ENCODE data around the gene EFCAB8.

GRCh38 chr20:32887492-32887891 is 28.8 kb downstream of the EFCAB8 start:
- TF ChIP-seq, protein P1, sequence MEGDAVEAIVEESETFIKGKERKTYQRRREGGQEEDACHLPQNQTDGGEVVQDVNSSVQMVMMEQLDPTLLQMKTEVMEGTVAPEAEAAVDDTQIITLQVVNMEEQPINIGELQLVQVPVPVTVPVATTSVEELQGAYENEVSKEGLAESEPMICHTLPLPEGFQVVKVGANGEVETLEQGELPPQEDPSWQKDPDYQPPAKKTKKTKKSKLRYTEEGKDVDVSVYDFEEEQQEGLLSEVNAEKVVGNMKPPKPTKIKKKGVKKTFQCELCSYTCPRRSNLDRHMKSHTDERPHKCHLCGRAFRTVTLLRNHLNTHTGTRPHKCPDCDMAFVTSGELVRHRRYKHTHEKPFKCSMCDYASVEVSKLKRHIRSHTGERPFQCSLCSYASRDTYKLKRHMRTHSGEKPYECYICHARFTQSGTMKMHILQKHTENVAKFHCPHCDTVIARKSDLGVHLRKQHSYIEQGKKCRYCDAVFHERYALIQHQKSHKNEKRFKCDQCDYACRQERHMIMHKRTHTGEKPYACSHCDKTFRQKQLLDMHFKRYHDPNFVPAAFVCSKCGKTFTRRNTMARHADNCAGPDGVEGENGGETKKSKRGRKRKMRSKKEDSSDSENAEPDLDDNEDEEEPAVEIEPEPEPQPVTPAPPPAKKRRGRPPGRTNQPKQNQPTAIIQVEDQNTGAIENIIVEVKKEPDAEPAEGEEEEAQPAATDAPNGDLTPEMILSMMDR (IDR thresholded peaks at IDR 0.05; ENCODE audit: low read length) = no peak
- no peak for TF ChIP-seq EZH2 (IDR thresholded peaks at IDR 0.05; ENCODE audit: borderline replicate concordance, low read length)
